IPS-20b (cell line): ENCODE results near the gene PSPC1.
A peak's percentile ranks its signal among the peaks of the same experiment; 100 is the strongest.
"Not testable (repeated sequence)": the region's sequence is repeated elsewhere in the genome, so short reads cannot be mapped to it uniquely, and the experiment has no call there.

Experiments used
- H3K27ac ChIP-seq: one replicate; pipeline ENCODE4 v1.5.1; 2013; ENCODE audit warnings: low read length
- H3K27me3 ChIP-seq: 2 replicates; pipeline ENCODE4 v1.6.1; 2013; ENCODE audit warnings: mild to moderate bottlenecking, low read length, inconsistent platforms; ENCODE audit not compliant: insufficient read depth
- H3K36me3 ChIP-seq: 2 replicates; pipeline ENCODE4 v1.6.1; 2013; ENCODE audit warnings: low read depth, mild to moderate bottlenecking, inconsistent platforms, low read length, moderate library complexity; ENCODE audit not compliant: insufficient read depth
- H3K4me1 ChIP-seq: 2 replicates; pipeline ENCODE4 v1.6.1; 2013; ENCODE audit warnings: mild to moderate bottlenecking, control low read depth, inconsistent platforms, low read length, moderate library complexity; ENCODE audit not compliant: insufficient read depth
- H3K4me3 ChIP-seq: 2 replicates; pipeline ENCODE4 v1.5.1; 2013; ENCODE audit warnings: mild to moderate bottlenecking, low read length, inconsistent platforms
- H3K9ac ChIP-seq: 2 replicates; pipeline ENCODE4 v1.6.1; 2013; ENCODE audit warnings: low read depth, mild to moderate bottlenecking, inconsistent platforms, low read length, moderate library complexity
- H3K9me3 ChIP-seq: 2 replicates; pipeline ENCODE4 v1.6.1; 2013; ENCODE audit warnings: mild to moderate bottlenecking, low read depth, low read length, inconsistent platforms; ENCODE audit not compliant: insufficient read depth

PSPC1 gene

DNA sequence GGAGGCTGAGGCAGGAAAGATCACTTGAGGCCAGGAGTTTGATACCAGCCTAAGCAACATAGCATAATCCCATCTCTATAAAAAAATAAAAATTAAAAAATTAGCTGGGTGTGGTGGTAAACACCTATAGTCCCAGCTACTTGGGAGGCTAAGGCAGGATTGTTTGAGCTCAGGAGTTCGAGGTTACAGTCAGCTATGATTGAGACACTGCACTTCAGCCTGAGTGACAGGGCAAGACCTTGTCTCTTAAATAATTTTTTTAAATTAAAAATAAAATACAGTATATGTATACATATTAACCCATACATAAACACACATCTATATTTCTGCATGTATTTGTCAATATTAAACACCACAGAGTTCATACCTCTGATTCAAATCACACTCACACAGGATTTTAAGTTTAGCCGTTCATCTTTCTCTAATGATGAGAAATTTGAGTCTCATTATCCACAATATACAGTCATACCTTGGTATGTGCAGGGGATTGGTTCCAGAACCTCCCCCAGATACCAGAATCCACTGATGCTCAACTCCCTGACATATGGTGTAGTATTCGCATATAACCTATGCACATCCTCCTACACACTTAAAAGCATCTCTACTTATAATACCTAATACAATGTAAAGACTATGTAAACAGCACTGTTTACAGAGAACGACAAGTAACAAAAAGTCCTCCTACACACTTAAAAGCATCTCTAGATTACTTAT lies 44.7 kb downstream of the PSPC1 start:
- Histone ChIP-seq H3K36me3 (peaks cover 73% of the 10 kb centered on the region), H3K27me3 (no peaks in the 10 kb centered on the region), H3K4me3 (no peak overlapping the region), H3K9me3 (no peaks in the 10 kb centered on the region), H3K4me1 (0 out of 2 replicates have a peak, but pooled peaks cover 2% of the 10 kb centered on the region), H3K9ac (no peak overlapping the region), H3K27ac (no peak overlapping the region)

- Histone ChIP-seq H3K9me3 (no peaks in the 10 kb centered on the region), H3K27me3 (no peaks in the 10 kb centered on the region), H3K9ac (no peak overlapping the region), H3K27ac (no peak overlapping the region), H3K4me3 (no peak overlapping the region), H3K36me3 (peaks cover 79% of the 10 kb centered on the region), H3K4me1 (no peaks in the 10 kb centered on the region)
These were observed 56.1 kb downstream of the PSPC1 start for GRCh38 chr13:19726611-19727010.

DNA sequence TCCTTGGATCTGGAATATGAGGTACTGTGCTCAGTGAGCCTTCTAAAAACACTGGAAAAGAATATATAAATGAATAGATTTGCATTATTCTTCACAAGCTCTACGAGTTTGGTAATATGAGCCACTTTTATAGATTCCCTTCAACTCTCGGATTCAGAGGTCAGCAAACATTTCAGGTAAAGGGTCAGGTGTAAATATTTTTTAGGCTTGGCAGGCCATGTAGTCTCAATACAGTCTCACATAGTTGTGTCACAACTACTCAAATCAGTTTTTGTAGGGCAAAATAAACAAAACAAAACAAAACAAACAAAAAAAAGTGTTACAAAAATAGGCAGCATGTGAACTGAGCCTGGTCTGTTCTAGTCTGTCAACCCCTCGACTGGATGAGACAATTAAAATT lies 57.4 kb downstream of the PSPC1 start:
- H3K36me3 ChIP-seq: peaks cover 77% of the 10 kb centered on the region
- no peaks in the 10 kb centered on the region for H3K4me1 ChIP-seq
- no peak overlapping the region for H3K4me3 ChIP-seq
- H3K9me3 ChIP-seq: no peaks in the 10 kb centered on the region
- H3K27me3 ChIP-seq: no peaks in the 10 kb centered on the region
- H3K27ac ChIP-seq: no peak overlapping the region
- no peak overlapping the region for H3K9ac ChIP-seq

DNA sequence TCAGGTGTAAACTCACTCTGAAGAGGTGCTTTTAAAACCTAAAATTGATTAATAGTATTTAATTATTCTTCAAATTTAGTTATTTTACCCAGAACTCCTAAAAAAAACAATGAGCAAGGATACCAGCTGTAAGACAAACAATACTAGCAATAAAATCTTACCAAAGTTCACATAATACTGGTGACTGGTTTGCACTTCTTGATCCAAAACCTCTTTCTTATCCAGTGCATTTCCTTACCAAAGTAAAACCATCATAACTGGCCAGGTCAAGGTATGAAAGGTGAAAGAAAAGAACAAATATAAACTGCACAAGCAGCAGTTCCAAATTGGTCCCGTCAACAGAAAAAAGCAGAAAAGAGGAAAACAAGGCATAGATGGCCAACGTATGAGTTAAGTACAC lies 62.7 kb downstream of the PSPC1 start:
- Histone ChIP-seq H3K27me3 (no peaks in the 10 kb centered on the region), H3K4me1 (no peaks in the 10 kb centered on the region), H3K9ac (no peak overlapping the region), H3K9me3 (no peaks in the 10 kb centered on the region), H3K27ac (no peak overlapping the region), H3K4me3 (no peak overlapping the region), H3K36me3 (peaks cover 50% of the 10 kb centered on the region)

GRCh38 chr13:19713186-19713965 lies 69.4 kb downstream of the PSPC1 start:
- H3K4me3 ChIP-seq: no peak overlapping the region
- peaks cover 31% of the 10 kb centered on the region for H3K36me3 ChIP-seq
- no peaks in the 10 kb centered on the region for H3K4me1 ChIP-seq
- H3K27ac ChIP-seq: no peak overlapping the region
- H3K9ac ChIP-seq: no peak overlapping the region
- no peaks in the 10 kb centered on the region for H3K9me3 ChIP-seq
- H3K27me3 ChIP-seq: no peaks in the 10 kb centered on the region

DNA sequence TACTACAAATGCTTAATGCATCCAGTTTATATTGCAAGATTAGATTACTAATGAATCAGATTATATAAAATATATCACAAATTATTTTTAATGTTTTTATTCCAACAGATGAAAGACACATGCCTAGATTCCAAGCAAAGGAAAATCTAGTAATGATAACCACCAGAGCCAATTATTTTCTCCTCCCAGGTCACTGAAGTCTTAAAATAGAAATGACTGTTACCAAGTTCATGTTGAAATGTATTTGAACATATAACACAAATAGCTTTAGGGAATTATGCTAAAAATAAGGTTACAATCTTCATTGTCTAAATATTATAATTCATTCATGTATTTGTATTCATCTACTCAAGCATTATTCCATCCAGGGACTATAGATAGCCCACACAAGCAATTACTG lies 73.0 kb downstream of the PSPC1 start:
- not testable (repeated sequence) for H3K27ac ChIP-seq, H3K9ac ChIP-seq

GRCh38 chr13:19709039-19709438 lies 73.7 kb downstream of the PSPC1 start:
- H3K36me3 ChIP-seq, H3K27me3 ChIP-seq, H3K4me1 ChIP-seq, H3K9me3 ChIP-seq, H3K4me3 ChIP-seq, H3K9ac ChIP-seq, H3K27ac ChIP-seq: not testable (repeated sequence)

More for the DNA sequence above, 73.0 kb downstream of the PSPC1 start:
- H3K27me3 ChIP-seq, H3K9me3 ChIP-seq, H3K4me3 ChIP-seq, H3K4me1 ChIP-seq: not testable (repeated sequence)
- peaks cover 11% of the 10 kb centered on the region; the same call in 1 of the 2 replicates for H3K36me3 ChIP-seq

GRCh38 chr13:19704256-19704655 lies 78.5 kb downstream of the PSPC1 start:
- H3K27ac ChIP-seq, H3K9me3 ChIP-seq, H3K4me1 ChIP-seq, H3K4me3 ChIP-seq, H3K27me3 ChIP-seq, H3K9ac ChIP-seq, H3K36me3 ChIP-seq: not testable (repeated sequence)

DNA sequence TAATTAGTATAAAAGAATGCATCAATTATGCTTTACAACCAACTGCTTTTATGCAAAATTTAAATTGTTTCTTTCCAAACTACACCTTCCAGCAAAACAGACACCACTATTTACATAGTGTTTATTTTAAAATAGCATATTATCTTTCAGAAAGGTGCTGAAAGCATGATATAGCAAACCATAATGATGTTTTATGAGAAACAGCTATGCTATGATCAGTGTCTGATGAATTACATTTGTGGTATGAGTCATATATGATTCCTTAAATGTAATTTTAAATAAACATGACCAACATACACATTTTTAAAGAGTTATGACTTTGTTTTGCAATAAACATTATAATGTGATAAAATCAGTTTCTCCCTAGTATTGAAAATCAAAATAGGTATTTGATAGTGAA lies 81.1 kb downstream of the PSPC1 start:
- not testable (repeated sequence) for H3K27me3 ChIP-seq, H3K9ac ChIP-seq, H3K4me1 ChIP-seq, H3K36me3 ChIP-seq, H3K27ac ChIP-seq, H3K4me3 ChIP-seq, H3K9me3 ChIP-seq

GRCh38 chr13:19700963-19701362 lies 81.8 kb downstream of the PSPC1 start:
- not testable (repeated sequence) for H3K9ac ChIP-seq, H3K27ac ChIP-seq, H3K4me3 ChIP-seq, H3K27me3 ChIP-seq, H3K9me3 ChIP-seq, H3K36me3 ChIP-seq
- peaks cover 13% of the 10 kb centered on the region; the same call in 1 of the 2 replicates for H3K4me1 ChIP-seq

DNA sequence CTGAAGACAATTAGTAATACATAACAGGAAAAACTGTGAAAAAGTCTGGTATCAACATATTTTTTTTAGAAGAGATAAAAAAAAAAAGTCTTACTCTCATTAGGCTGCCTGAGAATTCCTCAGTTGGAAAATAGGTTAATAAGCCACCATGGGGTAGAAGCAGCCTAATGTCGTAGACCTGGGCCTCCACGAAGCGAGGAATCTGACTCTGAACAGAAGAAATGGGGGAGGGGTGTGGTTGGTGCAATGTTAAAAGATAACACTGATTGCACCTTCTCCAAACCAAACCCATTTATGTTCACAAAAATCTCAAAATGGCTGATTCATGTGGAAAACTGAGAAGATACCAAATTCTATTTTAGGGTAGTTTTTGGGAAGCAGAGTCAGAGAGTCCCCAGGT lies 86.9 kb downstream of the PSPC1 start:
- Histone ChIP-seq H3K27ac (no peak overlapping the region), H3K36me3 (peaks cover 8% of the 10 kb centered on the region; the same call in 1 of the 2 replicates), H3K4me3 (peak overlapping the region; percentile 33; the same call in 1 of the 2 replicates), H3K9ac (no peak overlapping the region), H3K27me3 (no peaks in the 10 kb centered on the region), H3K9me3 (no peaks in the 10 kb centered on the region), H3K4me1 (peaks cover 33% of the 10 kb centered on the region; the same call in 1 of the 2 replicates)

DNA sequence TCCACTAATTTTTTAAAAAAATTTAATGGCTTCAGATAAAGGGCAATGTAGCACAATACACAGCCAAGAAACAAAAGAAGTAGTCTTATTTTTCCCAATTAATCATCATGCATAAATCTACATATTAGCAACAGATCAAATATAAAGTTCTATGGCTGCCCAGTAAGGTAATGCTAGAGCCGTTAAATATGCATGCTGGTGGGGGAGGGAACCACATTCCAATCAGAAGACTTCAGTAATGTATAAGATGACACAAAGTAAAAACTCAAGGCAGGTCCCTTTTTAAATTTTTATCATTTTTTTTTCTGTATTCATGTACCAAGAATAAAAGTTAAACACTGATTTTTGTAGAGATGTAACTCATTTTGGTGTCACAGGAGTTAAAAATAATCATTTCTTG lies 87.3 kb downstream of the PSPC1 start:
- Histone ChIP-seq H3K27me3 (no peaks in the 10 kb centered on the region), H3K9ac (no peak overlapping the region; the same call in 1 of the 2 replicates), H3K27ac (no peak overlapping the region), H3K4me3 (peak overlapping the region; percentile 33; the same call in 1 of the 2 replicates), H3K4me1 (peaks cover 37% of the 10 kb centered on the region; the same call in 1 of the 2 replicates), H3K9me3 (no peaks in the 10 kb centered on the region), H3K36me3 (peaks cover 8% of the 10 kb centered on the region; the same call in 1 of the 2 replicates)
